Activated CD4-positive, alpha-beta T cell treated with anti-CD3 and anti-CD28 coated beads for 4 hours (primary cell): ENCODE results near the gene SLC25A53.

ENCODE experiments used
- DNase-seq, 2 donors: peaks; one replicate each; pipeline ENCODE4 v3.0.0-alpha.2; 2020

SLC25A53 gene

DNA sequence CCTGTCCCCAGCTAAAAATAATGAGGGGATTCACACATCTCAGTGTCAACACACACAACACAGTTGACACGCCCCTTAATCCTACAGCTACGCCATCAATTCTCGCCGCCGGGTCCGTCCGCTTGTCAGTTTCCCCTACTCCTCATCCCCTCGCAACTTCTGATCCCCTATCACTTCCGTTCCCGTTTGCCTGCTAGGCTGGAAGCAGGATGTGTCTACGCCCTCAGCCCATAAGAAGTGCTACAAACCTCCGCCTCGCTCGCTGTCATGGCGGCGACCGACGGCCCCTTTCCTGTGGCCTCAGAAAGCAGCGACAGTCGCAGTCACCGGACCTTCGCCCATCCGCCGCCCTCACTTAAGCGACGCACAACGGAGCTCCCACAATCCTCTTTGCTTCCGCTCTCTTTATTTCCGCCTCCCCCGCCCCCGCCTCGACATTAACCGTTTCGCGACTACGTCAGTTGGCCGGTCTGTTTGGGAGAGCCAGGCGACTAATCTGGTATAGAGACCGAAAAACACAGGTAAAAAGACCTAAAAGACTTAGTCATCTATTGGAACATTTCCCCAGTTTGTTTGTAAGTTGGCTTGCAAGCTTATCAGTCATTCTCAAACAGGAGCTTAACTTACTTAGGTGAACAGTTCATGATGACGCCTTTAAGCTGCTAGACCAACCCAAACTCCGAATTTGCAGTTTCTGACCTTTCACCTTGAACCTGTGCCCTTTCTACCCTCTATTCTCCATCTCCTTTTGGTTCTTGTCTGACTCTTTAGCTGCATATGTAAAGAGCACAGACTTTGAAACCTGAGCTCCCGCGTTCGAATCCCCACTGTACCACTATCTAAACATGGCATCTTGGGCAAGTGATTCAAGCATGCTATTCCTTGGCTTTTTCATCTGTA, at the start of gene SLC25A53:
Gene SLC25A53, minus strand, starts transcription at position 380 of the 900 bp plus-strand sequence. CDS start 51,752 bp downstream, outside the sequence.
- peak; percentile 62 to 70 for DNase-seq

GRCh38 chrX:104205548-104205947, 48.7 kb upstream of the SLC25A53 start:
- DNase-seq = no peak

DNA sequence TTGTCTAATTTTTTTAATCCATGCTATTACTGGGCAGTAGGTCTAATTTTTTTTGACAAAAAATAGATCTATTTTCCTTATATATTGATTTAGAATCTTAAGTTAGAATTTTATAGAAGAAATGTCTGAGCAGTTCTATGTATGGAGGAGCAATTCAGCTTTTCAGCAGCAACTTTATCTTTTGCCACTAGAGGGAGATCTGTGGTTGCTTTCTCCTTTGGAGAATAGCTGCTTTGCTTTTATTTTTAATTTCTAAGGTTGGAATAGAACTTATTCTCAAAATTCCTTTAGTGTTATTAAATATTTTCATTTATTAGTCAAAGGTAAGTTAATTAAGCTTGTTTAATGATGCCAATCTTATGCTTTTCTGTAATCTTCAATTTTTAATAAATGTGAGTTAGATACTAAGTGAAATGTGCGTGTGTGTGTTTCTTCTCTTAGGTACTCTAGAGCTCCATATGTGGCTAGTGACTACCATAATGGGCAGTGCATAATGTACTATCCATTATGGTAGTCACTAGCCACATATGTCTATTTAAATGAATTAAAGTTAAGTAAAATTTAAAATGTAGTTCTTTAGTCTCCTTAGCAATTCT, 38.8 kb upstream of the SLC25A53 start:
- DNase-seq = peak in 1 of 2 donors; percentile 10

GRCh38 chrX:104195013-104195412, 38.2 kb upstream of the SLC25A53 start:
- DNase-seq = no peak

GRCh38 chrX:104193485-104193884, 36.7 kb upstream of the SLC25A53 start:
- no peak for DNase-seq

DNA sequence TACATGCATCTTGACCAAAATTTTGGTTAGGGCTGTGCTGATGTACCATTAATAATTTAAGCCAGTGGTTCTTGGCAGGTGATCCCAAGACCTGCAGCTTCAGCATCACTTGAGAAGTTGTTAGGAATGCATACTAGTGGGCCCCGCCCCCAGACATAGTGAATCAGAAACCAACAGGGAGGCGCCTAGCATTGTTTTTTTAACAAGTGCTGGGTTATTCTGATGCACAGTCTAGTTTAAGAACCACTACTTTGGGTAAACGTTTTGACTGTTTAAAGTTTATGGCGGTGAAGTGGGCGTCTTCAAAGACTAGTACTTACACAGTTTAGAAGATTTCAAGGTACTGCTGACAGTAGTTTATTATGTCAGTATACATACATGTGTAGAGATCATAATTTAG, 33.0 kb upstream of the SLC25A53 start:
- no peak for DNase-seq

DNA sequence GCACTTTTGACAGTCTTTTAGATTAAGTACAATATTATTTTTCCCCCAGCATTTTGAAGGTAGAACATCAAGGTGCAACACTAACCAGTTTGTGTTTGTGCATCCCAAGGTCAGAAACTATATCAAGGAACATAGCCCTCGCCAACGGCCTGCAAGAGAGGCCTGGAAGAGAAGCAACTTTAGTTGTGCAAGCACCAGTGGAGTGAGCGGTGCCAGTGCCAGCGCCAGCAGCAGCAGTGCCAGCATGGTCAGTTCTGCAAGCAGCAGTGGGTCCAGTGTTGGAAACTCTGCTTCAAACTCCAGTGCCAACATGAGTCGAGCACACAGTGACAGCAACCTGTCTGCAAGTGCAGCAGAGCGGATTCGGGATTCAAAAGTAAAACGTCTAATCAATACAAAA, 31.1 kb upstream of the SLC25A53 start:
- DNase-seq = no peak

DNA sequence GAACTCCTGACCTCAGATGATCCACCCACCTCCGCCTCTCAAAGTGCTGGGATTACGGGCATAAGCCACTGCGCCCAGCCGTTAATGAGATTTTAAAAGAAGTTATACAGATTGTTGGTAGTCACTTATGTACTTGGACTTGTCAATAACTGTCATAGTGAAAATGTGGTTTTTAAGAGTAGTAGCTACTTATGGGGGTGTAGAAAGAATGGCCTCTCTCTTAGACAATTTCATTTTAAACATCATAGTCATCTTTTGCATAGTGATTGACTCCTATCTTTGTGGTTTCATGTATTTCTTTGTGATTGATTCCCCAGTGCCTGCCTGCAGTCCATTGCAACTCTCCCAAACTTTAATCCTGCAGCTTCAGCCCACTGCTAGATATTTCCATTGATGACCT, 26.9 kb upstream of the SLC25A53 start:
- no peak for DNase-seq

GRCh38 chrX:104173841-104174240, 17.0 kb upstream of the SLC25A53 start:
- no peak for DNase-seq

DNA sequence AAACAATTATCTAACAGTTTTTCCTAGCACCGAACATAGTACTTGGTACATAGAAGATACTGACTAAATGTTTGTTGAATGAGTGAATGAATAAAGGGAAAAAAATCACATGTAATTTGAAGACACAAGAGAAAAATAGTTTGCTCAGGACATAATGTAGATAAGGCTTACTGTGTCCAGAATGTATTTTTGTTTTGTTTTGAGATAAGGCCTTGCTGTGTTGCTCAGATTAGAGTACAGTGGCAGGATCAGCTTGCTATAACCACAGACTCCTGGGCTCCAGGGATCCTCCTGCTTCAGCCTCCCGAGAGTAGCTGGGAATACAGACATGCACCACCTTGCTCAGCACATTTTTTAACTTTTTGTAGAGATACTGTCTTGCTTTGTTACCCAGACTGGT, 16.0 kb upstream of the SLC25A53 start:
- DNase-seq = no peak

GRCh38 chrX:104172121-104172520, 15.3 kb upstream of the SLC25A53 start:
- DNase-seq = no peak

- DNase-seq = no peak
These were observed 11.3 kb upstream of the SLC25A53 start for GRCh38 chrX:104168127-104168526.

GRCh38 chrX:104166735-104167436, 10.1 kb upstream of the SLC25A53 start:
- DNase-seq = no peak

DNA sequence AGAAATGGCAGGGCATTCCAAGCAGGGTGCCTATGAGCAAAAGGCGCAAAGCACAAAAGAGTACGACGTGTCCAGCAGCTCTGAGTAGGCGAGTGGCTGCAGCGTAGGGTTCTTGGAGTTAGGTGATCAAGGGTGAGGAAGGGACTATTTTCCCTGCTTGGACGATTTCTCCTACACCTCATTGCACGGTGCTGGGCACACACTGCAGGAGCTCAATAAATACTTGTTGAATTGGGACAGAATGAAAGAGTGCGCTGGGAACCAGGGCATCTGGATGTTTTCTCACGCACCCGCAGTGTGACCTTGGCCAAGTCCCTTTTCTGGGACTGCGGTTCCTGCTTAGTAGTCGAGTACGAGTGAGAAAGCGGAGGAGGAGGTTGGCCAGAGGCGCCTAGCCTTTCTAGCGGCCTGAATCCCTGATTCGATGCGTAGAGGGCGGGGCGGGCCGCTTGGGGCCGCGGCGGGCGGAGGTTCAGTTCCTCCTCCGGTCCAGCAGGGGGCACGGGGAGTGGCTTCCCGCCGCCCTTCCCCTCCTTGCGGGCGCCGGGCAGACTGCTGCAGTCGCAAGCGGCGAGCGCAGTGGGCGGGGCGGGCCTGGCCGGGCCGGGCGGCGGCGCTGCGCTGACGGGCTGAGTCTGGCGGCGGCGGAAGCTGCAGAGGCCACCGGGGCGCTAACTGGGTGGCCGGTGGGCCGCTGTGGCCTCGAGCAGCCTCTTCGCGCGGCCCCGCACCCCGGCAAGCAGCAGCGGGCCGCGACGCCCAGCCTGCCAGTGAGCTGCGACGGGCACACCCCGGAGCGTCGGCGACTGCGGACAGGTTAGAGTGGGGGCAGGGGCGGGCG, 9.3 kb upstream of the SLC25A53 start, which contains the start of gene FAM199X:
Gene FAM199X, plus strand, starts transcription at position 560 of the 841 bp plus-strand sequence. CDS start 333 bp downstream, outside the sequence.
- DNase-seq = peak; percentile 73 to 77

DNA sequence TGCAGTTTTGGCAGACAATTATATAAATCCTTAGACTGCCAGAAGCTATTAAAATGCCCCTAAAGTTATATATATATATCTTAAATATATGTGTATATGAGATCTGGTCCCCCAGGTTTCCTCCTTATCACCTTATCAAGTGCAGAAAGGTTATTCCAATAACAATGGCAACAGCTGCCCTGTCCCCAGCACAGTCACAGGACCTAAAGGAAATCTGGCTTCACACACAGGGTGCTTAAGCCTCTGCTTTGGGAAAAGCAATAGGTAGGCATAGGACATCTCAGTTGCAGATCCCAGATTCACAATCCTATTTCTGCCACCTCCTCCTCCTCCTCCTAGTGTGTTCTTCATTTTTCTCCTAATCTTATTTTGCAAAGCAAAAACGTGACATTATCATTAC, 5.8 kb downstream of the SLC25A53 start:
- DNase-seq = no peak

GRCh38 chrX:104141087-104141760, 15.6 kb downstream of the SLC25A53 start:
- DNase-seq = no peak

GRCh38 chrX:104137496-104137895, 19.3 kb downstream of the SLC25A53 start:
- no peak for DNase-seq

- DNase-seq = peak; percentile 34 to 56
These were observed 20.4 kb downstream of the SLC25A53 start for GRCh38 chrX:104136241-104137019.

GRCh38 chrX:104135677-104136076, 21.1 kb downstream of the SLC25A53 start:
- no peak for DNase-seq

- no peak for DNase-seq
These were observed 22.1 kb downstream of the SLC25A53 start for GRCh38 chrX:104134583-104135261.
